ENCODE data around the gene PIR.

DNA sequence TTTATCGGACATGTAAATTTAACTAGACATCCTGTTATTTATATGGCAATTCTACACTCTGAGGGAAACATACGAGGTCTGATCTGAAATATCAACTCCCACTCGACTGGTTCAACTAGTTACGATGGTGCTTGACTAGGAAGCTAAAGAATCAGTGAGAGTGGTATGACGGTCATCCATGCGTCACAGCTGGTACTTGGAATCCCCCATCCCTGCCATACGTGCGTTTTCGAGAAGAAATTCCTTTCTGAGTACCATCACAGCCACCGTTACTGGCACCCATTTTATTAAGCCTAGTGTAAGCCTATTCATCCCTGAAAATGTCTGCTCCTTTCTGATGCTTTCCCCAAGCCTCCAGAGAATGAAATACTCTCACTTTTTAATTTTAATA lies 157.1 kb downstream of the PIR start:
- TF ChIP-seq, protein P1, sequence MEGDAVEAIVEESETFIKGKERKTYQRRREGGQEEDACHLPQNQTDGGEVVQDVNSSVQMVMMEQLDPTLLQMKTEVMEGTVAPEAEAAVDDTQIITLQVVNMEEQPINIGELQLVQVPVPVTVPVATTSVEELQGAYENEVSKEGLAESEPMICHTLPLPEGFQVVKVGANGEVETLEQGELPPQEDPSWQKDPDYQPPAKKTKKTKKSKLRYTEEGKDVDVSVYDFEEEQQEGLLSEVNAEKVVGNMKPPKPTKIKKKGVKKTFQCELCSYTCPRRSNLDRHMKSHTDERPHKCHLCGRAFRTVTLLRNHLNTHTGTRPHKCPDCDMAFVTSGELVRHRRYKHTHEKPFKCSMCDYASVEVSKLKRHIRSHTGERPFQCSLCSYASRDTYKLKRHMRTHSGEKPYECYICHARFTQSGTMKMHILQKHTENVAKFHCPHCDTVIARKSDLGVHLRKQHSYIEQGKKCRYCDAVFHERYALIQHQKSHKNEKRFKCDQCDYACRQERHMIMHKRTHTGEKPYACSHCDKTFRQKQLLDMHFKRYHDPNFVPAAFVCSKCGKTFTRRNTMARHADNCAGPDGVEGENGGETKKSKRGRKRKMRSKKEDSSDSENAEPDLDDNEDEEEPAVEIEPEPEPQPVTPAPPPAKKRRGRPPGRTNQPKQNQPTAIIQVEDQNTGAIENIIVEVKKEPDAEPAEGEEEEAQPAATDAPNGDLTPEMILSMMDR (conservative IDR thresholded peaks at IDR 0.05; ENCODE audit: low read depth, low read length): no peak
- TF ChIP-seq EZH2 (IDR thresholded peaks at IDR 0.05; ENCODE audit: borderline replicate concordance, low read depth, low read length, poor library complexity, severe bottlenecking): no peak

Data from A673 (cell line).